OCI-LY7 (cell line): ENCODE data around the gene MRPS27.

Experiments used
- CTCF ChIP-seq: fragments of 200-600 bp; sonication (generic); conservative IDR thresholded peaks from 2 replicates; pipeline ENCODE4 v1.5.1; 2014; ENCODE audit warnings: mild to moderate bottlenecking, antibody characterized with exemption, low read length, moderate library complexity, mixed read lengths
- EZH2phosphoT487 ChIP-seq: fragments of 200-600 bp; sonication (generic); IDR thresholded peaks from 2 replicates; pipeline ENCODE4 v1.6.1; 2018; ENCODE audit warnings: low read depth, borderline replicate concordance, mild to moderate bottlenecking, mixed run types, antibody characterized with exemption, low read length, moderate library complexity, mixed read lengths

- no peak for TF ChIP-seq CTCF
- no peak for TF ChIP-seq EZH2phosphoT487
Measured at GRCh38 chr5:72356361-72356760, 36.3 kb upstream of the MRPS27 start.
